CD14-positive monocyte (primary cell): ENCODE data around the gene RAB44. TPM values are rescaled to one million over a fixed set of nuclear protein-coding genes. Genes with fewer than 3 reads are reported as not detected.

Experiments used
- DNase-seq, 3 donors: peaks; one replicate each; pipeline ENCODE4 v3.0.0-alpha.2; 2011 to 2022
- H2AFZ ChIP-seq: 2 replicates; pipeline ENCODE4 v1.6.0; 2012; ENCODE audit warnings: mild to moderate bottlenecking, low read depth, low read length, inconsistent platforms; ENCODE audit not compliant: insufficient read depth, poor library complexity, severe bottlenecking
- H3K27ac ChIP-seq, 2 donors: 1 replicate in 1 of 2; 2 replicates in 1 of 2; pipeline ENCODE4 v1.5.1; 2012 to 2013; ENCODE audit warnings: low read length in 2 of 2, control low read depth in 1 of 2, inconsistent platforms in 1 of 2, low read depth in 1 of 2, mild to moderate bottlenecking in 1 of 2
- H3K27me3 ChIP-seq, 2 donors: one replicate each; pipeline versions ENCODE4 v1.6.0 to v1.6.1; 2011 to 2013; ENCODE audit warnings: low read length in 2 of 2; ENCODE audit not compliant: control insufficient read depth in 2 of 2, insufficient read depth in 2 of 2
- H3K36me3 ChIP-seq, 2 donors: replicated peaks in 1 of 2; 1 replicate in 1 of 2; 2 replicates in 1 of 2; pipeline versions ENCODE4 v1.5.1 to v1.6.1; 2012 to 2013; ENCODE audit warnings: low read length in 2 of 2, control low read depth in 1 of 2, inconsistent platforms in 1 of 2, mild to moderate bottlenecking in 1 of 2; ENCODE audit not compliant: insufficient read depth in 2 of 2, control insufficient read depth in 1 of 2
- H3K4me1 ChIP-seq, 2 donors: 1 replicate in 1 of 2; 2 replicates in 1 of 2; pipeline versions ENCODE4 v1.5.1 to v1.6.1; 2012 to 2013; ENCODE audit warnings: low read length in 2 of 2, control low read depth in 1 of 2, inconsistent platforms in 1 of 2, mild to moderate bottlenecking in 1 of 2, moderate library complexity in 1 of 2; ENCODE audit not compliant: insufficient read depth in 2 of 2, control insufficient read depth in 1 of 2
- H3K4me2 ChIP-seq: replicated peaks from 2 replicates; pipeline ENCODE3; 2012; ENCODE audit warnings: low read length, moderate library complexity, mild to moderate bottlenecking; ENCODE audit not compliant: poor library complexity, severe bottlenecking; ENCODE audit errors: extremely low read depth
- H3K4me3 ChIP-seq, 3 experiments: fragments of 200-600 bp in 1 of 3; sonication (generic) in 1 of 3; replicated peaks in 1 of 3; 1 replicate in 2 of 3; 2 replicates in 1 of 3; pipeline ENCODE4 v1.5.1; 2011 to 2013; ENCODE audit warnings: low read length in 3 of 3, mild to moderate bottlenecking in 3 of 3, control low read depth in 2 of 3, low read depth in 2 of 3, inconsistent platforms in 1 of 3, moderate library complexity in 1 of 3
- H3K79me2 ChIP-seq: 2 replicates; pipeline ENCODE4 v1.6.0; 2012; ENCODE audit warnings: mild to moderate bottlenecking, control low read depth, inconsistent platforms, low read length, moderate library complexity; ENCODE audit not compliant: insufficient read depth
- H3K9ac ChIP-seq: 2 replicates; pipeline ENCODE4 v1.6.0; 2017; ENCODE audit warnings: low read length, mild to moderate bottlenecking; ENCODE audit not compliant: insufficient read depth, poor library complexity, severe bottlenecking
- H3K9me3 ChIP-seq, 2 donors: replicated peaks in 1 of 2; 1 replicate in 1 of 2; 2 replicates in 1 of 2; pipeline versions ENCODE4 v1.5.1 to v1.6.1; 2012 to 2013; ENCODE audit warnings: low read length in 2 of 2, control low read depth in 1 of 2; ENCODE audit not compliant: control insufficient read depth in 1 of 2, insufficient read depth in 1 of 2
- H4K20me1 ChIP-seq: 2 replicates; pipeline ENCODE4 v1.6.0; 2012; ENCODE audit warnings: mild to moderate bottlenecking, low read length, control low read depth, moderate library complexity; ENCODE audit not compliant: insufficient read depth
- H3K27ac Mint-ChIP-seq, 7 donors: one replicate each; pipeline ENCODE4 v1.8.0; 2020; ENCODE audit warnings: mild to moderate bottlenecking in 7 of 7, mixed read lengths in 7 of 7, moderate library complexity in 6 of 7, inconsistent platforms in 2 of 7
- H3K27me3 Mint-ChIP-seq, 3 donors: one replicate each; pipeline ENCODE4 v1.8.0; 2021 to 2022; ENCODE audit warnings: low read depth in 3 of 3, mild to moderate bottlenecking in 3 of 3, mixed read lengths in 3 of 3, moderate library complexity in 3 of 3, inconsistent platforms in 1 of 3
- H3K36me3 Mint-ChIP-seq, 2 donors: one replicate each; pipeline ENCODE4 v1.8.0; 2020; ENCODE audit warnings: mixed read lengths in 2 of 2, inconsistent platforms in 1 of 2, mild to moderate bottlenecking in 1 of 2
- H3K4me1 Mint-ChIP-seq: one replicate; pipeline ENCODE4 v1.8.0; 2020; ENCODE audit warnings: mild to moderate bottlenecking, mixed read lengths
- H3K4me3 Mint-ChIP-seq, 2 donors: one replicate each; pipeline ENCODE4 v1.8.0; 2020; ENCODE audit warnings: mild to moderate bottlenecking in 2 of 2, mixed read lengths in 2 of 2, moderate library complexity in 1 of 2
- H3K9me3 Mint-ChIP-seq, 7 donors: one replicate each; pipeline ENCODE4 v1.8.0; 2020 to 2022; ENCODE audit warnings: mixed read lengths in 7 of 7, mild to moderate bottlenecking in 6 of 7, moderate library complexity in 6 of 7, inconsistent platforms in 2 of 7
- WGBS: methylation state at CpG from one replicate; pipeline ENCODE4 v1.1.5; 2013; ENCODE audit warnings: missing lambda C conversion rate; ENCODE audit not compliant: insufficient coverage; 5-methylcytosine and 5-hydroxymethylcytosine counted together
- intact Hi-C, 2 donors: fragments of 100-400 bp; cut with micrococcal nuclease; formaldehyde crosslinking; loops; one replicate each; pipeline versions ENCODE4 v1.15.0 to v1.15.1; 2023
- polyA plus RNA-seq, 3 donors: library from polyadenylated mRNA; depleted of rRNA in 1 of 3; unstranded in 2 of 3; stranded (reverse) in 1 of 3; fragments of 300-500 nt in 2 of 3; fragments of >200 nt in 1 of 3; fragmentation: Illumina TruSeq in 2 of 3; gene quantifications; 1 replicate in 2 of 3; 2 replicates in 1 of 3; pipeline ENCODE4 v1.2.3, GENCODE V29; 2012 to 2021
- TF ChIP-seq, protein P1 (sequence below): fragments of 200-600 bp; IDR thresholded peaks from one replicate; pipeline ENCODE4 v1.8.0; 2022; ENCODE audit warnings: antibody characterized with exemption, mild to moderate bottlenecking

Gene RAB44
- polyA plus RNA-seq, 3 donors, result 1.5 to 18.0 (median 1.9) TPM

DNA sequence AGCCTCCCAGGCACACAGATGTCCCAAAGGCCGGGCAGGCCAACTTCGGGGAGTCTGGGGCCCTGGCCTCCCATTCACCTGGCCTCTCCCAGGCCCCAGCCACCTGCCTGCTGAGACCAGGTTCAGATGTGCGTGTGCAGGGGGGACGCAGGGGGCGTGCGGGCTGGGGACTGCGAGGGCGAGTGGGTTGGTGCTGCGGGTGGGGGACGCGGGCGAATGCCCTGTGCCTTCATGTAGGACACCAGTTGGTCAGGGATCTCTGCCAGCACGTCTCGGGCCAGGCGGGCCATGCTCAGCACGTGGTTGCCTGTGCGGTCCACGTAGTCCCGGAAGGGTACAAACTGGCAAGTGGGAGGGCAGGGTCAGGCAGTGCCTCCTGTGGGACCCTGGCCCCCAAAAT lies 44.5 kb downstream of the RAB44 start:
- peaks cover 20% of the 10 kb centered on the region for H3K4me1 Mint-ChIP-seq
- TF ChIP-seq, protein P1, sequence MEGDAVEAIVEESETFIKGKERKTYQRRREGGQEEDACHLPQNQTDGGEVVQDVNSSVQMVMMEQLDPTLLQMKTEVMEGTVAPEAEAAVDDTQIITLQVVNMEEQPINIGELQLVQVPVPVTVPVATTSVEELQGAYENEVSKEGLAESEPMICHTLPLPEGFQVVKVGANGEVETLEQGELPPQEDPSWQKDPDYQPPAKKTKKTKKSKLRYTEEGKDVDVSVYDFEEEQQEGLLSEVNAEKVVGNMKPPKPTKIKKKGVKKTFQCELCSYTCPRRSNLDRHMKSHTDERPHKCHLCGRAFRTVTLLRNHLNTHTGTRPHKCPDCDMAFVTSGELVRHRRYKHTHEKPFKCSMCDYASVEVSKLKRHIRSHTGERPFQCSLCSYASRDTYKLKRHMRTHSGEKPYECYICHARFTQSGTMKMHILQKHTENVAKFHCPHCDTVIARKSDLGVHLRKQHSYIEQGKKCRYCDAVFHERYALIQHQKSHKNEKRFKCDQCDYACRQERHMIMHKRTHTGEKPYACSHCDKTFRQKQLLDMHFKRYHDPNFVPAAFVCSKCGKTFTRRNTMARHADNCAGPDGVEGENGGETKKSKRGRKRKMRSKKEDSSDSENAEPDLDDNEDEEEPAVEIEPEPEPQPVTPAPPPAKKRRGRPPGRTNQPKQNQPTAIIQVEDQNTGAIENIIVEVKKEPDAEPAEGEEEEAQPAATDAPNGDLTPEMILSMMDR, result no peak
- H3K4me3 Mint-ChIP-seq, result no peak overlapping the region
- Histone ChIP-seq H3K27ac (no peak overlapping the region), H4K20me1 (no peaks in the 10 kb centered on the region), H3K27me3 (no peaks in the 10 kb centered on the region), H3K79me2 (no peaks in the 10 kb centered on the region), H3K9ac (no peak overlapping the region), H3K36me3 (no peaks in the 10 kb centered on the region), H3K4me3 (no peak overlapping the region), H3K4me2 (no peak overlapping the region), H3K9me3 (no peaks in the 10 kb centered on the region), H2AFZ (no peak overlapping the region), H3K4me1 (peaks cover 13 to 24% of the 10 kb centered on the region in 2 donors)
- H3K9me3 Mint-ChIP-seq, result peaks cover 0 to 2% (median 0%) of the 10 kb centered on the region in 7 donors
- no peaks in the 10 kb centered on the region for H3K36me3 Mint-ChIP-seq
- intact Hi-C loops, result no loop called here
- H3K27ac Mint-ChIP-seq, result no peak overlapping the region
- no peak for DNase-seq
- peaks cover 5 to 18% (median 11%) of the 10 kb centered on the region in 3 donors for H3K27me3 Mint-ChIP-seq
- WGBS, result 95% methylated on average over 16 of the region's 19 CpGs

DNA sequence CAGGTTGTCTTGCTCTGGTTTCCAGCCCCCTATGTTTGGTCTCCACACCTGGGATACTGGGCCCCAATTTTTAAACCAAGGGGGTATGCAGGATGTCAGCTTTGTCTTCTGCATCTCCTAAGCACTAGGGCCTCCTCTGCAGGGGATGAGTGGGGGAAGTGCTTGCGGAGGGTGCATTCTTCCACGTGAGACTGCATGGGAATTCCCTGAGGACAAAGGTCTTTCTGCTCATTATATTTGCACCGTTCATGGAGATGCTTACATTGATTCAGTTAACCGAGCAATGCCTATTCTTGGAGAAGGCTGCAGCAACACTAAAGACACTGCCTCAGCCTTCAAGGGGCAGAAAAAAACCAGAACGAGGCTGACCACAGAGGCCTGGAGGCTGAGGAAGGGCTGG lies 45.4 kb downstream of the RAB44 start:
- Histone ChIP-seq H2AFZ (no peak overlapping the region), H3K4me1 (peaks cover 13 to 24% of the 10 kb centered on the region in 2 donors), H3K9ac (no peak overlapping the region), H3K4me3 (no peak overlapping the region), H3K4me2 (no peak overlapping the region), H3K79me2 (no peaks in the 10 kb centered on the region), H4K20me1 (no peaks in the 10 kb centered on the region), H3K27ac (no peak overlapping the region), H3K36me3 (no peaks in the 10 kb centered on the region), H3K9me3 (peaks cover 0 to 2% of the 10 kb centered on the region in 2 donors), H3K27me3 (no peaks in the 10 kb centered on the region)
- DNase-seq, result no peak
- Mint-ChIP-seq H3K27me3 (peaks cover 5 to 15% (median 11%) of the 10 kb centered on the region in 3 donors), H3K27ac (no peak overlapping the region), H3K9me3 (peaks cover 0 to 2% (median 0%) of the 10 kb centered on the region in 7 donors), H3K36me3 (no peaks in the 10 kb centered on the region), H3K4me3 (no peak overlapping the region), H3K4me1 (peaks cover 20% of the 10 kb centered on the region)
- intact Hi-C loops, result no loop called here
- TF ChIP-seq, protein P1, result no peak
- 94% methylated on average over 3 of the region's 5 CpGs for WGBS
